HEK293 (cell line): ENCODE measurements around the gene TMCC1.

Experiments used
- GLIS1 ChIP-seq: fragments of 450-650 bp; formaldehyde crosslinking; IDR thresholded peaks from 2 replicates; pipeline ENCODE4 v1.5.1; 2016; ENCODE audit warnings: missing biosample characterization, missing genetic modification characterization
- KLF10 ChIP-seq: fragments of 450-650 bp; IDR thresholded peaks from 2 replicates; pipeline ENCODE4 v1.5.1; 2018; ENCODE audit warnings: missing biosample characterization, mild to moderate bottlenecking, missing genetic modification characterization
- KLF16 ChIP-seq: fragments of 450-650 bp; formaldehyde crosslinking; IDR thresholded peaks from 2 replicates; pipeline ENCODE4 v1.5.1; 2017; ENCODE audit warnings: missing biosample characterization, missing genetic modification characterization
- OVOL3 ChIP-seq: fragments of 450-650 bp; formaldehyde crosslinking; IDR thresholded peaks from 2 replicates; pipeline ENCODE4 v1.5.1; 2016; ENCODE audit warnings: missing biosample characterization, missing genetic modification characterization
- PRDM10 ChIP-seq: fragments of 450-650 bp; formaldehyde crosslinking; IDR thresholded peaks from 2 replicates; pipeline ENCODE4 v1.5.1; 2016; ENCODE audit warnings: missing biosample characterization, missing genetic modification characterization
- SP2 ChIP-seq: fragments of 450-650 bp; formaldehyde crosslinking; IDR thresholded peaks from 2 replicates; pipeline ENCODE4 v1.5.1; 2016; ENCODE audit warnings: missing biosample characterization, missing genetic modification characterization
- ZBTB17 ChIP-seq: fragments of 450-650 bp; formaldehyde crosslinking; IDR thresholded peaks from 2 replicates; pipeline ENCODE4 v1.5.1; 2016; ENCODE audit warnings: missing biosample characterization, missing genetic modification characterization
- ZBTB20 ChIP-seq: fragments of 450-650 bp; formaldehyde crosslinking; IDR thresholded peaks from 2 replicates; pipeline ENCODE4 v1.5.1; 2016; ENCODE audit warnings: missing biosample characterization, missing genetic modification characterization
- ZBTB26 ChIP-seq: fragments of 450-650 bp; formaldehyde crosslinking; optimal IDR thresholded peaks from 2 replicates; pipeline ENCODE3; 2016; ENCODE audit warnings: missing biosample characterization, mild to moderate bottlenecking, missing genetic modification characterization
- ZBTB48 ChIP-seq: fragments of 450-650 bp; formaldehyde crosslinking; IDR thresholded peaks from 2 replicates; pipeline ENCODE4 v1.5.1; 2016; ENCODE audit warnings: missing biosample characterization, missing genetic modification characterization
- ZBTB6 ChIP-seq: fragments of 450-650 bp; formaldehyde crosslinking; IDR thresholded peaks from 2 replicates; pipeline ENCODE4 v1.5.1; 2017; ENCODE audit warnings: missing biosample characterization, missing genetic modification characterization
- ZFP69B ChIP-seq: fragments of 450-650 bp; formaldehyde crosslinking; IDR thresholded peaks from 2 replicates; pipeline ENCODE4 v1.5.1; 2016; ENCODE audit warnings: missing biosample characterization, missing genetic modification characterization
- ZNF114 ChIP-seq: fragments of 450-650 bp; formaldehyde crosslinking; IDR thresholded peaks from 2 replicates; pipeline ENCODE4 v1.5.0; 2017; ENCODE audit warnings: missing biosample characterization, missing genetic modification characterization
- ZNF223 ChIP-seq: fragments of 450-650 bp; formaldehyde crosslinking; IDR thresholded peaks from 2 replicates; pipeline ENCODE4 v1.5.1; 2016; ENCODE audit warnings: missing biosample characterization, missing genetic modification characterization
- ZNF248 ChIP-seq: fragments of 450-650 bp; formaldehyde crosslinking; IDR thresholded peaks from 2 replicates; pipeline ENCODE4 v1.5.1; 2017; ENCODE audit warnings: missing biosample characterization, missing genetic modification characterization
- ZNF341 ChIP-seq: fragments of 450-650 bp; formaldehyde crosslinking; IDR thresholded peaks from 2 replicates; pipeline ENCODE4; 2016; ENCODE audit warnings: low read depth, missing biosample characterization, missing genetic modification characterization
- ZNF398 ChIP-seq: fragments of 450-650 bp; formaldehyde crosslinking; IDR thresholded peaks from 2 replicates; pipeline ENCODE4 v1.5.1; 2017; ENCODE audit warnings: missing biosample characterization, missing genetic modification characterization
- ZNF449 ChIP-seq: fragments of 450-650 bp; formaldehyde crosslinking; IDR thresholded peaks from 2 replicates; pipeline ENCODE4 v1.5.1; 2017; ENCODE audit warnings: missing biosample characterization, mild to moderate bottlenecking, missing genetic modification characterization, moderate library complexity
- ZNF473 ChIP-seq: fragments of 450-650 bp; formaldehyde crosslinking; IDR thresholded peaks from 2 replicates; pipeline ENCODE4 v1.5.1; 2017; ENCODE audit warnings: missing biosample characterization, missing genetic modification characterization
- ZNF488 ChIP-seq: fragments of 450-650 bp; formaldehyde crosslinking; IDR thresholded peaks from 2 replicates; pipeline ENCODE4 v1.5.1; 2016; ENCODE audit warnings: missing biosample characterization, missing genetic modification characterization
- ZNF529 ChIP-seq: fragments of 450-650 bp; formaldehyde crosslinking; IDR thresholded peaks from 2 replicates; pipeline ENCODE4 v1.5.1; 2017; ENCODE audit warnings: missing genetic modification characterization, missing biosample characterization; ENCODE audit not compliant: insufficient replicate concordance
- ZNF530 ChIP-seq: fragments of 450-650 bp; formaldehyde crosslinking; IDR thresholded peaks from 2 replicates; pipeline ENCODE4 v1.5.1; 2016; ENCODE audit warnings: low read depth, missing biosample characterization, missing genetic modification characterization
- ZNF558 ChIP-seq: fragments of 450-650 bp; formaldehyde crosslinking; IDR thresholded peaks from 2 replicates; pipeline ENCODE4 v1.5.1; 2016; ENCODE audit warnings: missing biosample characterization, missing genetic modification characterization
- ZNF560 ChIP-seq: fragments of 450-650 bp; formaldehyde crosslinking; IDR thresholded peaks from 2 replicates; pipeline ENCODE4 v1.5.1; 2017; ENCODE audit warnings: missing biosample characterization, missing genetic modification characterization, borderline replicate concordance
- ZNF561 ChIP-seq: fragments of 450-650 bp; IDR thresholded peaks from 2 replicates; pipeline ENCODE4 v1.5.1; 2018; ENCODE audit warnings: missing biosample characterization, missing genetic modification characterization, borderline replicate concordance
- ZNF596 ChIP-seq: fragments of 450-650 bp; IDR thresholded peaks from 2 replicates; pipeline ENCODE4 v1.5.0; 2018; ENCODE audit warnings: missing biosample characterization, mild to moderate bottlenecking, missing genetic modification characterization, moderate library complexity
- ZNF600 ChIP-seq: fragments of 450-650 bp; formaldehyde crosslinking; IDR thresholded peaks from 2 replicates; pipeline ENCODE4 v1.5.1; 2016; ENCODE audit warnings: missing biosample characterization, missing genetic modification characterization

The TMCC1 gene

GRCh38 chr3:129892857-129893580 is 492 bp downstream of the TMCC1 start (continued):
- TF ChIP-seq ZNF488 (tag by site-specific recombination) (no peak), GLIS1 (tag by site-specific recombination) (0 out of 2 replicates have a peak, but pooled peaks have one; percentile 6), ZBTB6 (tag by site-specific recombination) (0 out of 2 replicates have a peak, but pooled peaks have one; percentile 8), ZNF248 (no peak), ZFP69B (no peak), ZNF560 (tag by site-specific recombination) (no peak), ZNF223 (tag by site-specific recombination) (no peak), ZNF449 (tag by site-specific recombination) (peak; percentile 31; the same call in 1 of the 2 replicates), ZNF561 (peak; percentile 51; the same call in 1 of the 2 replicates), ZNF114 (tag by site-specific recombination) (no peak), SP2 (peak; percentile 17; the same call in 1 of the 2 replicates), OVOL3 (tag by site-specific recombination) (no peak), ZNF558 (tag by site-specific recombination) (no peak), ZNF473 (no peak), ZNF529 (tag by site-specific recombination) (no peak), PRDM10 (tag by site-specific recombination) (peak; percentile 23; the same call in 1 of the 2 replicates), ZNF596 (tag by site-specific recombination) (0 out of 2 replicates have a peak, but pooled peaks have one; percentile 24), ZBTB17 (tag by site-specific recombination) (0 out of 2 replicates have a peak, but pooled peaks have one; percentile 17), ZBTB48 (tag by site-specific recombination) (peak; percentile 65), ZNF398 (tag by site-specific recombination) (peak; percentile 58; the same call in 1 of the 2 replicates), KLF16 (tag by site-specific recombination) (0 out of 2 replicates have a peak, but pooled peaks have one; percentile 58), ZNF341 (tag by site-specific recombination) (no peak), ZBTB20 (tag by site-specific recombination) (peak; percentile 44; the same call in 1 of the 2 replicates), ZBTB26 (tag by site-specific recombination) (peak; percentile 59), ZNF530 (tag by site-specific recombination) (no peak), KLF10 (peak; percentile 18; the same call in 1 of the 2 replicates), ZNF600 (tag by site-specific recombination) (peak; percentile 14; the same call in 1 of the 2 replicates)
